IPS-15b (cell line): ENCODE results near the gene DENND1A.

Experiments
- H3K27me3 ChIP-seq: one replicate; pipeline ENCODE4 v1.6.1; 2013; ENCODE audit warnings: low read length; ENCODE audit not compliant: control insufficient read depth, insufficient read depth
- H3K36me3 ChIP-seq: one replicate; pipeline ENCODE4 v1.6.1; 2013; ENCODE audit warnings: low read length; ENCODE audit not compliant: control insufficient read depth, insufficient read depth
- H3K4me1 ChIP-seq: one replicate; pipeline ENCODE4 v1.6.1; 2013; ENCODE audit warnings: mild to moderate bottlenecking, low read length; ENCODE audit not compliant: control insufficient read depth, insufficient read depth
- H3K4me3 ChIP-seq: one replicate; pipeline ENCODE4 v1.5.1; 2013; ENCODE audit warnings: low read depth, low read length
- H3K9ac ChIP-seq: one replicate; pipeline ENCODE4 v1.6.1; 2013; ENCODE audit warnings: low read depth, mild to moderate bottlenecking, low read length
- H3K9me3 ChIP-seq: one replicate; pipeline ENCODE4 v1.6.1; 2013; ENCODE audit warnings: mild to moderate bottlenecking, low read length; ENCODE audit not compliant: control insufficient read depth, insufficient read depth

DENND1A gene

DNA sequence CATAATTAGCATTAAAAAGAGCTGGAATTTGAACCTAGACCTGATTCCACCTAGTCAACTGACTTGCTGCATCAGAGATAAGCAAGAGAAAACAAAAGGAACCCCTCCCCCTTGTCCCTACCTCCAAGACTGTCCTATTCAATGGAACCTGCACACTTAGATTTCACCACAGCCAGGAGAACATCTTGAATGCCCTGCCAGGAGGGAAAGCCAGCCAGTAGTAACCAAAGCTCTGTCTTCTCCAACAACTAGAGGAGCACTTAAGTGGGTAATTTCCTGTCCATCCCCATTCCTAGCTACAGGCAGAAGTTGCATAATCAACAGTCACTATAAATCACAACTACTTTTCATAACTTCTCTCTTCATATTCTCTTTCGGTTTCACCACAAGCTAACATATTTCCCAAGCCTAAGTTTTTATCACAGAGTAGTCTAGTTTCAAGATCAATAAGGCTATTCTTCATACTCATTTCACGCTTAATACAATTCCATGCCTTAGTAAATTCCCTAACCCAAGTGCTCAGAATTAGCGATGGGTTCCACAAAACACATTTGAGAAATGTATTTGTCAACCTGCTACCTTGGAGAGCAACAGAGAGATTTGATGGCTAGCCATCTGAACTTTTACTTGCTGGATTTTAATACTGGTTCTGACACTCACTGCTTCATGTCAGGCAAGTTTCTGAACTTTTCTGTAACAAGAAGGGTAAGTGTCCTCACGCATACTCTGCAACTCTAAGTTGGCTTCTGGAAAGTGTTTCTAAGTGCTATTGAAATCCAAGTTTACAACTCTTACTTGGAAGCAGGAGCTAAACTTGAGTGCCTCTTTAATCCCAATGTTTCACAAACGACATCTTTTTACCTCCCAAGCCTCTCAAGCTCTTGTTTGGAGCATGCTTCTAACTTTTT lies 2.0 kb downstream of the DENND1A start:
- Histone ChIP-seq H3K27me3 (peaks cover 7% of the 10 kb centered on the region), H3K9me3 (no peaks in the 10 kb centered on the region), H3K36me3 (no peaks in the 10 kb centered on the region), H3K4me3 (no peak overlapping the region), H3K4me1 (peaks cover 36% of the 10 kb centered on the region), H3K9ac (no peak overlapping the region)

DNA sequence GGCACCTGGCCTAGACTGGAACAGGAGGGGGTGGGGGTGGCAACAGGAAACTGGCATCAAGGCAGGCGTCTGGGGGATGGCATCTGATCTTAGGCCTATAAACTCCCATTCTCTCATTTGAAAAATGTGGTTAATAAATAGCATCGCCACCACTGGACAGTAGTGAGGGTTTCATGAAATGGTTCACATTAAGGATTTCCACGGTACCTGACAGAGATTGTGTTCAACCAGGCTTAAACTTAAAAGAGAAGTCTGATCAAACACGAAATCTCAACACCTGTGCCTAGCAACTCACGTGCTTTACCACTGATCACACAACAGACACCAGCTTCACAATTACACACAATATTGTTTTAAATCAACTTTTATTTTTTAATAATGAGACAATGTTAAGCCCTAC lies 3.0 kb downstream of the DENND1A start:
- H3K4me1 ChIP-seq = peaks cover 36% of the 10 kb centered on the region
- peaks cover 7% of the 10 kb centered on the region for H3K27me3 ChIP-seq
- no peak overlapping the region for H3K9ac ChIP-seq
- no peaks in the 10 kb centered on the region for H3K9me3 ChIP-seq
- no peak overlapping the region for H3K4me3 ChIP-seq
- no peaks in the 10 kb centered on the region for H3K36me3 ChIP-seq

DNA sequence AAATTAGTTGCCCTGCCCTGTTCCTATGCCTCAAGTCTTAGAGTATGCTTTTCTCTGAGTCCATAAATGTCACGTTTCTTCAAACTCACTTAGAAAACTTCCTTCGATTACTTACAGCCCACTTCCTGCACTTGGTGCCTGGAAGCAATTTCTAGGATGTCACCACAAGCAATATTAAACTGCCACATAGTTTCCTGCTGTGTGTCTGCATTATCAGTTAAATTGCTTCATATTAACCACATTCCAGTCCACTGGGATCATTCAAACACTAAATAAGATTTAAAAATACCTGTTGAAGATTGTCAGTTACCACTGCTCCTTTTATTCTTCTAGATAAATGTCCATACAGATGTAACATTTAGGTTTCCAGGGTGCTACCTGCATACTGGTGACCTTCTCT lies 4.1 kb downstream of the DENND1A start:
- H3K9me3 ChIP-seq = no peaks in the 10 kb centered on the region
- H3K9ac ChIP-seq = no peak overlapping the region
- no peaks in the 10 kb centered on the region for H3K36me3 ChIP-seq
- no peak overlapping the region for H3K4me3 ChIP-seq
- H3K27me3 ChIP-seq = peaks cover 5% of the 10 kb centered on the region
- H3K4me1 ChIP-seq = peaks cover 34% of the 10 kb centered on the region

GRCh38 chr9:123925161-123925560 lies 4.8 kb downstream of the DENND1A start:
- Histone ChIP-seq H3K9ac (no peak overlapping the region), H3K4me3 (no peak overlapping the region), H3K4me1 (peaks cover 30% of the 10 kb centered on the region), H3K9me3 (no peaks in the 10 kb centered on the region), H3K27me3 (no peaks in the 10 kb centered on the region), H3K36me3 (no peaks in the 10 kb centered on the region)

DNA sequence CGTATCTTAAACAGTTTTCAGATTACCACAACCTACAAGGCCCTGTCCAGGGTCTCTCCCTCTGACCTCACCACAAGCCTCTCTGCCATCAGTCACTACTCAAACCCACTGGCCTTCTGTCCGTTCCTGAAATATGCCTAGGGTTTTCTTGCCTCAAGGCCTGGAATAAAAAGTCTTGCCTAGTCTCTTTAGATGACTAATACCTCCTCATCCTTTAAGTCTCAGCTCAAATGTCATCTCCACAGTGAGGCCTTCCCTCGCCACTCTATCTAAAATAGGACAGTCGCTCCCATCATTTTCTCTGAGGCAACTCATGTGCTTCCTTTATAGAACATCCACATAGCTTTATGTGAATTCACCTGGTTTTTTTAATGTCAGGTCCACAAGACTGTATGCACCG lies 5.2 kb downstream of the DENND1A start:
- Histone ChIP-seq H3K27me3 (no peaks in the 10 kb centered on the region), H3K4me3 (no peak overlapping the region), H3K4me1 (peaks cover 30% of the 10 kb centered on the region), H3K9ac (no peak overlapping the region), H3K9me3 (no peaks in the 10 kb centered on the region), H3K36me3 (no peaks in the 10 kb centered on the region)

DNA sequence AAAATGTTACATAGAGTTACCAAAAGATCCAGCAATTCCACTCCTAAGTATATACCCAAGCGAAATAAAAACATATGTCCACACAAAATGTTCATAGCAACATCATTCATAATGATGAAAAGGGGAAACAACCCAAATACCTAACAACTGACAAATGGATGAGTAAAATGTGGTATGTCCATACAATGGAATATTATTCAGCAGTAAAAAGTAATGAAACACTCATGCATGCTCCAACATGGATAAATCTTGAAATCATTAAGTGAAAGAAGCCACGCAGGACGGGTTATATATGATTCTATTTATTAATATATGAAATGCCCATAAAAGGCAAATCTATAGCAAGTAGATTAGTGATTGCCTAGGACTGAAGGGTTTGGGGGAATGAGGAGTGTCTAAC lies 6.0 kb downstream of the DENND1A start:
- H3K9me3 ChIP-seq = no peaks in the 10 kb centered on the region
- no peaks in the 10 kb centered on the region for H3K36me3 ChIP-seq
- peaks cover 28% of the 10 kb centered on the region for H3K4me1 ChIP-seq
- H3K9ac ChIP-seq = no peak overlapping the region
- H3K4me3 ChIP-seq = no peak overlapping the region
- H3K27me3 ChIP-seq = no peaks in the 10 kb centered on the region

DNA sequence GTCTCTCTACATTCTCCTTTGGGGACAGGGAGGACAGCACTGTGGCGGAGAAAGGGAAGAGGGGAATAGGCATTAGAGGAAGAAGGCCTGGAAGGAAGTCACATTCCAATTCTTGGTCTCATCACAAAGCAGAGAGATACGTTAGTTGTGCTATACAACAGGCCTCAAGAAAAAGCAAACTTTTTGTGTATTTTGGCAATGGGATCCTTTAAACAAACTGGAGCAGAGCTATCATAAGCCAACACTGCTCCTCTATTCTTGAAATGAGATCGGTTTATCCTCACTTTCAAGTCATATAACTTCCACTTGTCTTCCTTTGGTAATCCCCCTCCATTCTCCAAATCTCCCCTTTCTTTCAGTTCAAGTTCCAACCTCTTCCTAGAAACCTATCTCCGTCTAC lies 6.5 kb downstream of the DENND1A start:
- Histone ChIP-seq H3K36me3 (no peaks in the 10 kb centered on the region), H3K4me1 (peaks cover 26% of the 10 kb centered on the region), H3K9me3 (no peaks in the 10 kb centered on the region), H3K27me3 (no peaks in the 10 kb centered on the region), H3K4me3 (no peak overlapping the region), H3K9ac (no peak overlapping the region)

DNA sequence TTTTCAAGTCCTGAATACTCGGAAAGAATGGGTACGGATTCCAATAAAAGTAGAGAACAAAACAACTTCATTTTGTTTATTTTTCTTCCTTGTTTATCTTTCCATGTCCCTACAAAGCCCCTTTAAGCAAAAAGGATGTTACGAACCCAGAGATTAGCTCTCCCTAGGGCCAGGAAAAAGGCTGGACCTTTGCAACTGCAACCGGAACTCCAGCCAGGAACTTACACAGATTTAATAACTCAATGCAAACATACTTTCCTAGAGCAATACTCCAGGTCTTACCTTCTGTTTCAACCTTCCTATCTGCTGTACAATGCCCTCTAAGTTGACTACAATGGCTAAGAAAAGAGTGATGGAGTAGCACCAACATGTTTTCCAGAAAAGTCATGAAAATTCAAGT lies 7.0 kb downstream of the DENND1A start:
- no peak overlapping the region for H3K4me3 ChIP-seq
- H3K27me3 ChIP-seq = no peaks in the 10 kb centered on the region
- H3K4me1 ChIP-seq = peaks cover 22% of the 10 kb centered on the region
- no peak overlapping the region for H3K9ac ChIP-seq
- H3K9me3 ChIP-seq = no peaks in the 10 kb centered on the region
- no peaks in the 10 kb centered on the region for H3K36me3 ChIP-seq

GRCh38 chr9:123922431-123922830 lies 7.5 kb downstream of the DENND1A start:
- H3K36me3 ChIP-seq = no peaks in the 10 kb centered on the region
- H3K9me3 ChIP-seq = no peaks in the 10 kb centered on the region
- peaks cover 19% of the 10 kb centered on the region for H3K4me1 ChIP-seq

DNA sequence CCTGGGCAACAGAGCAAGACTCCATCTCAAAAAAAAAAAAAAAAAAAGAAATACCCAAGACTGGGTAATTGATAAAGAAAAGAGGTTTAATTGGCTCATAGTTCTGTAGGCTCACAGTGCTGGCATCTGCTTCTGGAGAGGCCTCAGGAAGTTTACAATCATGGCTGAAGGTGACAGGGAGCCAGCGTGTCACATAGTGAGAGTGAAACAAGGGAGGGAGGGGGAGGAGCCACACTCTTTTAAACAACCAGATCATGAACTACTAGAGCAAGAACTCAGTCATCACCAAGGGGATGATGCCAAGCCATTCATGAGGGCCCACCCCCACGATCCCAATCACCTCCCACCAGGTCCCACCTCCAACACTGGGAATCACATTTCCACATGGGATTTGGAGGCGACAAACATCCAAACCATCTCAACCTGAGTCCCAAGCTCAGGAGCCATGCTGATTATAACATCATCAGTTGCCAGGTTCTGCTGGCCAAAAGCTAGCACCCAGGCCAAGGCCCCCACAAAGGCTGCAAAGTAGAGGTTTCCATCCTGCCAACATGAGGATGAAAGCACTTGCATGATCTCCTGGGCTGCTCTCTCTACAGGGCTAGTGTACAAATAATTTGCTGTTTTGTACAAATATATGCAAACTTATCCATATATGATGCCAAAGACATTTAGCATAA lies 15.3 kb downstream of the DENND1A start:
- Histone ChIP-seq H3K9me3 (no peaks in the 10 kb centered on the region), H3K4me3 (no peak overlapping the region), H3K4me1 (peaks cover 8% of the 10 kb centered on the region), H3K27me3 (no peaks in the 10 kb centered on the region), H3K36me3 (no peaks in the 10 kb centered on the region), H3K9ac (no peak overlapping the region)

More at GRCh38 chr9:123922431-123922830, 7.5 kb downstream of the DENND1A start:
- H3K27me3 ChIP-seq = no peaks in the 10 kb centered on the region
- no peak overlapping the region for H3K9ac ChIP-seq
- H3K4me3 ChIP-seq = no peak overlapping the region

DNA sequence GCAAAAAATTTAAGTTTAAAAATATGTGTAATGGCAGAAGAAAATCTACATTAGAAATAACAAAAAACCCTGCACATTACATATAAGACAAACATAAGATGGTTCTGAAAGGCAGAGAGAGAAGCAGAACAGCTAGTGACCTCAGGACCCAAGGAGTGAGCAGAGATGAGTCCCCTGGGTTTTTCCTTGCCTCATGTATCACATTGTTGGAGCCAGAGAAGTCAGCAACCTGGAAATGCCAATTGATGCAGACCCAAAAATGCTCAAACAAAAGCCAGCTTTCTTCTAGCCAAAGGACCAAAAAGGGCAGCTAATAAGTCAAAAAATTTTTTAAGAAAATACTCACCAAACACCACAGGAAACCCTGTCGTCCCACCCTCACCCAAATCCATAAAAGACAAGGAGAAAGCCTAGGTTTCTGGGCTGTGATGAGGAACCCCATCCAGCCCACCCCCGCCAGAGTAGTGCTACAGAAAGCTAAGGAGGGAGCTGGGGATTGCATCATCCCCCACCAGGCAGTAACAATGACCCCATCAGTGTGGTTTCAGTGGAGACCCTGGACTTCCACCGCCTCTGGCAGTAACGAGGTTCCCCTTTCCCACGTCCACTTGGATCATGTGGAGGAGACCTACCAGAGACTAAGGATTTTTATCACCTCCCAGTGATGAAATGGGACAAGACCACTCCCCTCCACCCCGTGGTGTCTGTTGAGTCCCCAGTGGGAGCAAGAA lies 17.6 kb downstream of the DENND1A start:
- no peak overlapping the region for H3K4me3 ChIP-seq
- no peaks in the 10 kb centered on the region for H3K36me3 ChIP-seq
- H3K9ac ChIP-seq = no peak overlapping the region
- no peaks in the 10 kb centered on the region for H3K9me3 ChIP-seq
- no peaks in the 10 kb centered on the region for H3K27me3 ChIP-seq
- peaks cover 8% of the 10 kb centered on the region for H3K4me1 ChIP-seq
